ENCODE measurements around the gene PTPRG. TPM values are rescaled to one million over a fixed set of nuclear protein-coding genes. Genes with fewer than 3 reads are reported as not detected.

Gene PTPRG
- total and polyA plus RNA-seq, 2 donors (not counting 3 experiments of a cell fraction or from before 2014, with no cell fraction given), result 8.9 to 39.1 TPM

GRCh38 chr3:62039586-62039985 is 478.2 kb downstream of the PTPRG start:
- Histone ChIP-seq H3K9me3 (replicated peaks; ENCODE audit: control insufficient read depth, insufficient read depth, low read length) (no peaks in the 10 kb centered on the region), H4K20me1 (replicated peaks; ENCODE audit: control insufficient read depth, extremely low read depth, insufficient read depth, low read length) (no peaks in the 10 kb centered on the region), H3K27me3 (ENCODE audit: control insufficient read depth in 2 of 2, insufficient read depth in 2 of 2, low read length in 2 of 2) (no peaks in the 10 kb centered on the region), H3K4me3 (replicated peaks in 1 of 3; ENCODE audit: insufficient read depth in 1 of 3, low read depth in 1 of 3, low read length in 3 of 3) (no peak overlapping the region), H3K27ac (ENCODE audit: insufficient read depth, low read depth, low read length) (no peak overlapping the region), H3K9ac (replicated peaks; ENCODE audit: extremely low read depth, insufficient read depth, low read length) (no peak overlapping the region), H3K4me1 (ENCODE audit: control insufficient read depth, extremely low read depth, insufficient read depth, low read length) (no peaks in the 10 kb centered on the region), H3K4me2 (ENCODE audit: insufficient read depth, low read length) (no peak overlapping the region), H2AFZ (ENCODE audit: low read depth, low read length) (no peak overlapping the region), H3K36me3 (ENCODE audit: control insufficient read depth in 2 of 2, extremely low read depth in 1 of 2, insufficient read depth in 2 of 2, low read length in 2 of 2) (no peaks in the 10 kb centered on the region), H3K9me1 (replicated peaks; ENCODE audit: control insufficient read depth, extremely low read depth, insufficient read depth, low read length) (no peaks in the 10 kb centered on the region), H3K79me2 (ENCODE audit: control insufficient read depth, insufficient read depth, low read length) (no peaks in the 10 kb centered on the region)
- TF ChIP-seq POLR2A (IDR thresholded peaks at IDR 0.05; ENCODE audit: low read depth, low read length) (no peak), MYC (IDR thresholded peaks at IDR 0.05; ENCODE audit: low read depth, low read length) (no peak), POLR2AphosphoS5 (IDR thresholded peaks at IDR 0.05; ENCODE audit: insufficient read depth, low read depth, low read length) (no peak), CTCF (IDR thresholded peaks at IDR 0.05; ENCODE audit: extremely low read depth in 1 of 2, insufficient read depth in 1 of 2, low read depth in 1 of 2, low read length in 2 of 2) (no peak), GATA2 (IDR thresholded peaks at IDR 0.05; ENCODE audit: insufficient read depth, insufficient read length, low read depth, low read length) (no peak), MAX (IDR thresholded peaks at IDR 0.05; ENCODE audit: insufficient read depth, insufficient read length) (no peak), JUN (IDR thresholded peaks at IDR 0.05; ENCODE audit: borderline replicate concordance, insufficient read depth, insufficient read length, low read depth) (no peak), FOS (IDR thresholded peaks at IDR 0.05; ENCODE audit: borderline replicate concordance, insufficient read depth, low read length) (no peak), EZH2 (IDR thresholded peaks at IDR 0.05; ENCODE audit: borderline replicate concordance, low read depth, low read length, severe bottlenecking) (no peak)
- no TSS peak for BruUV-seq (replicated peaks)
- no peak for DNase-seq (ENCODE audit: low read depth, low spot score)
- no peak for FAIRE-seq
- dilution Hi-C loops (cut with MboI; ENCODE audit: extremely low pct_ligation_motif_present, low sequenced_read_pairs) (no loop called here), intact Hi-C loops (cut with micrococcal nuclease) (no loop called here)
- CTCF ChIA-PET, result interaction anchor here (1.0 to 1.3 kb wide), 2 partner anchors 32 to 149 kb away, joined by 3 read pairs; no protein-coding TSS in a partner anchor
- POLR2A ChIA-PET, result no interaction called here
